ENCODE measurements around the gene ZNF469. TPM values are rescaled to one million over a fixed set of nuclear protein-coding genes. Genes with fewer than 3 reads are reported as not detected.

ZNF469 gene
- total and polyA plus RNA-seq, 9 of the 15 experiments (the other 6 are each of a cell fraction or from before 2014, with no cell fraction given), result 0.01 to 0.04 TPM; not detected in 7

GRCh38 chr16:88415381-88415705 is 32.6 kb downstream of the ZNF469 start:
- H3K27me3 ChIP-seq (ENCODE audit: control insufficient read depth in 2 of 2, insufficient read depth in 2 of 2, low read length in 2 of 2), result peaks cover 0 to 55% of the 10 kb centered on the region in 2 experiments; a peak in 2 of 5 replicates
- peaks cover 3 to 64% of the 10 kb centered on the region in 2 experiments; a peak in 3 of 5 replicates for H3K4me1 ChIP-seq (replicated peaks in 1 of 2; ENCODE audit: control insufficient read depth in 2 of 2, insufficient read depth in 2 of 2, low read length in 2 of 2)
- no TSS peak for BruUV-seq (replicated peaks)
- H3K4me3 ChIP-seq, result no peak overlapping the region
- H3K27ac ChIP-seq (ENCODE audit: extremely low read depth, low read depth, low read length), result no peak overlapping the region
- CTCF ChIA-PET (ENCODE audit: low intra/inter-chr PET ratio), result no interaction called here
- POLR2A ChIA-PET, result interaction anchor here (0.6 to 1.1 kb wide), 5 partner anchors 9 to 459 kb away, joined by 3 to 7 read pairs (median 3); no protein-coding TSS in a partner anchor
- H3K36me3 ChIP-seq (ENCODE audit: control insufficient read depth, insufficient read depth, low read length), result no peaks in the 10 kb centered on the region
- DNase-seq (ENCODE audit: extremely low read depth in 1 of 4, low spot score in 3 of 4) (no peak), ATAC-seq (no peak), FAIRE-seq (no peak)
- WGBS (ENCODE audit: insufficient coverage, low coverage, missing lambda C conversion rate), result 28% methylated on average over 5 of the region's 5 CpGs
- intact Hi-C loops (cut with micrococcal nuclease) (no loop called here), in situ Hi-C loops (cut with MboI) (no loop called here)
- H3K9me3 ChIP-seq (replicated peaks; ENCODE audit: control insufficient read depth, insufficient read depth, low read depth, low read length), result no peaks in the 10 kb centered on the region
- peak overlapping the region; percentile 78 for H3K4me2 ChIP-seq (ENCODE audit: insufficient read depth, low read length)
- H3K79me2 ChIP-seq (ENCODE audit: control insufficient read depth, insufficient read depth, low read length), result no peaks in the 10 kb centered on the region
- H4K20me1 ChIP-seq (replicated peaks; ENCODE audit: control insufficient read depth, insufficient read depth, low read length), result peaks cover 16% of the 10 kb centered on the region
- no peaks in the 10 kb centered on the region for H3K9me1 ChIP-seq (ENCODE audit: control insufficient read depth, insufficient read depth, low read length)
- no peak overlapping the region for H3K9ac ChIP-seq (ENCODE audit: insufficient read depth in 1 of 2, low read depth in 2 of 2, low read length in 2 of 2)
- H2AFZ ChIP-seq (ENCODE audit: low read depth, low read length), result peak overlapping the region; percentile 60
- TF ChIP-seq CXXC5 (CRISPR knock-in tag; IDR thresholded peaks at IDR 0.05) (no peak), CEBPG (CRISPR knock-in tag; IDR thresholded peaks at IDR 0.05) (no peak), CEBPG (tag; conservative IDR thresholded peaks at IDR 0.05 in 1 of 2, IDR thresholded peaks at IDR 0.05 in 1 of 2) (no peak), NFIC (IDR thresholded peaks at IDR 0.05) (no peak), SRSF1 (IDR thresholded peaks at IDR 0.05; ENCODE audit: low read depth, low read length) (no peak), ZNF75A (CRISPR knock-in tag; IDR thresholded peaks at IDR 0.05) (no peak), ZNF282 (CRISPR knock-in tag; IDR thresholded peaks at IDR 0.05) (no peak), BCOR (IDR thresholded peaks at IDR 0.05) (peak; percentile 82), ELF1 (tag; IDR thresholded peaks at IDR 0.05) (no peak), CREB1 (IDR thresholded peaks at IDR 0.05) (no peak), CREB1 (CRISPR knock-in tag; IDR thresholded peaks at IDR 0.05) (no peak), RFX5 (IDR thresholded peaks at IDR 0.05; ENCODE audit: low read depth, low read length) (no peak), HES1 (IDR thresholded peaks at IDR 0.05; ENCODE audit: low read depth) (no peak), EWSR1 (IDR thresholded peaks at IDR 0.05; ENCODE audit: borderline replicate concordance, low read depth, partially characterized antibody) (no peak), KDM1A (IDR thresholded peaks at IDR 0.05) (peak; percentile 42 to 64), KDM5B (IDR thresholded peaks at IDR 0.05; ENCODE audit: insufficient replicate concordance, low read depth, low read length) (no peak), ETV1 (tag; conservative IDR thresholded peaks at IDR 0.05; ENCODE audit: low read depth) (no peak), ZKSCAN1 (IDR thresholded peaks at IDR 0.05; ENCODE audit: low read depth, low read length) (no peak), SAFB2 (IDR thresholded peaks at IDR 0.05; ENCODE audit: borderline replicate concordance, low read depth, low read length, severe bottlenecking) (no peak), ZNF224 (CRISPR knock-in tag; IDR thresholded peaks at IDR 0.05) (no peak), CHD1 (IDR thresholded peaks at IDR 0.05; ENCODE audit: low read length) (no peak), RCOR1 (IDR thresholded peaks at IDR 0.05; ENCODE audit: borderline replicate concordance in 1 of 2, low read depth in 2 of 2, low read length in 2 of 2) (0 out of 4 replicates have a peak, but pooled peaks of 1 of the 2 experiments have one; percentile 12), ZNF444 (CRISPR knock-in tag; IDR thresholded peaks at IDR 0.05) (no peak), CREB3 (tag; conservative IDR thresholded peaks at IDR 0.05; ENCODE audit: low read depth) (no peak)

Data from K562 (cell line).